GM23248 (cell line): ENCODE data around the gene PPP1R1A. TPM values are rescaled to one million over a fixed set of nuclear protein-coding genes. Genes with fewer than 3 reads are reported as not detected.

Experiments used
- DNase-seq: peaks from one replicate; pipeline ENCODE4 v3.0.0-alpha.2; 2015
- H2AFZ ChIP-seq: fragments of 200-600 bp; sonication (generic); 2 replicates; pipeline ENCODE4 v1.6.1; 2016; ENCODE audit warnings: antibody characterized with exemption
- H3F3A ChIP-seq: fragments of 200-600 bp; sonication (generic); 2 replicates; pipeline ENCODE4 v1.6.1; 2016; ENCODE audit warnings: mild to moderate bottlenecking, antibody characterized with exemption, mixed run types; ENCODE audit not compliant: insufficient read depth
- H3K27ac ChIP-seq: fragments of 200-600 bp; sonication (generic); 2 replicates; pipeline ENCODE4 v1.5.1; 2016; ENCODE audit warnings: mild to moderate bottlenecking
- H3K27me3 ChIP-seq: fragments of 200-600 bp; sonication (generic); replicated peaks from 2 replicates; pipeline ENCODE4 v1.6.1; 2016; ENCODE audit warnings: mild to moderate bottlenecking; ENCODE audit not compliant: insufficient read depth
- H3K36me3 ChIP-seq: fragments of 200-600 bp; sonication (generic); 2 replicates; pipeline ENCODE4 v1.6.1; 2016; ENCODE audit warnings: low read depth, mild to moderate bottlenecking
- H3K4me1 ChIP-seq: fragments of 200-600 bp; sonication (generic); 2 replicates; pipeline ENCODE4 v1.6.1; 2016; ENCODE audit warnings: mild to moderate bottlenecking; ENCODE audit not compliant: insufficient read depth
- H3K4me2 ChIP-seq: fragments of 200-600 bp; sonication (generic); one replicate; pipeline ENCODE4 v1.6.1; 2016; ENCODE audit warnings: mild to moderate bottlenecking; ENCODE audit not compliant: unreplicated experiment
- H3K4me3 ChIP-seq: fragments of 200-600 bp; sonication (generic); 2 replicates; pipeline ENCODE4 v1.5.1; 2016; ENCODE audit warnings: mild to moderate bottlenecking
- H3K79me2 ChIP-seq: fragments of 200-600 bp; sonication (generic); 2 replicates; pipeline ENCODE4 v1.6.1; 2016; ENCODE audit warnings: mild to moderate bottlenecking; ENCODE audit not compliant: insufficient read depth
- H3K9ac ChIP-seq: fragments of 200-600 bp; sonication (generic); 2 replicates; pipeline ENCODE4 v1.6.1; 2016; ENCODE audit warnings: mild to moderate bottlenecking
- H3K9me2 ChIP-seq: fragments of 200-600 bp; sonication (generic); 2 replicates; pipeline ENCODE4 v1.6.1; 2016; ENCODE audit warnings: mixed run types, mild to moderate bottlenecking, moderate library complexity; ENCODE audit not compliant: insufficient read depth
- H3K9me3 ChIP-seq: fragments of 200-600 bp; sonication (generic); one replicate; pipeline ENCODE4 v1.6.1; 2017; ENCODE audit warnings: low read depth
- H4K20me1 ChIP-seq: fragments of 200-600 bp; sonication (generic); 2 replicates; pipeline ENCODE4 v1.6.0; 2016; ENCODE audit not compliant: insufficient read depth
- EZH2 ChIP-seq: fragments of 200-600 bp; sonication (generic); IDR thresholded peaks from 2 replicates; pipeline ENCODE4 v1.6.1; 2018; ENCODE audit warnings: antibody characterized with exemption, mild to moderate bottlenecking; ENCODE audit not compliant: insufficient read depth, poor library complexity, severe bottlenecking
- EZH2phosphoT487 ChIP-seq: fragments of 200-600 bp; sonication (generic); IDR thresholded peaks from 2 replicates; pipeline ENCODE4 v1.6.1; 2018; ENCODE audit warnings: antibody characterized with exemption, moderate library complexity, mild to moderate bottlenecking, low read depth; ENCODE audit not compliant: insufficient read depth
- WGBS, 2 experiments: methylation state at CpG; one replicate each; pipeline ENCODE4 v1.1.6; 2015 to 2017; ENCODE audit warnings: low lambda C conversion rate in 2 of 2, low coverage in 1 of 2; ENCODE audit errors: missing lambda C conversion rate in 2 of 2; 5-methylcytosine and 5-hydroxymethylcytosine counted together
- in situ Hi-C: fragments of 300-500 bp; cut with MboI; formaldehyde crosslinking; loops from 2 replicates; pipeline ENCODE4 v1.15.0; 2020
- polyA plus RNA-seq: library from polyadenylated mRNA; unstranded; fragments of >200 nt; fragmentation: Nextera tagmentation; extraction: Ambion mirVana; gene quantifications from 2 replicates; pipeline ENCODE4 v1.2.1, GENCODE V29; 2016
- total RNA-seq: library from RNA; depleted of rRNA; stranded (reverse); fragments of >200 nt; shearing (Covaris generic); gene quantifications from 2 replicates; pipeline ENCODE4 v1.2.3, GENCODE V29; 2014; rRNA removed

PPP1R1A gene
- total and polyA plus RNA-seq, 2 experiments from 2014 or later, result not detected

DNA sequence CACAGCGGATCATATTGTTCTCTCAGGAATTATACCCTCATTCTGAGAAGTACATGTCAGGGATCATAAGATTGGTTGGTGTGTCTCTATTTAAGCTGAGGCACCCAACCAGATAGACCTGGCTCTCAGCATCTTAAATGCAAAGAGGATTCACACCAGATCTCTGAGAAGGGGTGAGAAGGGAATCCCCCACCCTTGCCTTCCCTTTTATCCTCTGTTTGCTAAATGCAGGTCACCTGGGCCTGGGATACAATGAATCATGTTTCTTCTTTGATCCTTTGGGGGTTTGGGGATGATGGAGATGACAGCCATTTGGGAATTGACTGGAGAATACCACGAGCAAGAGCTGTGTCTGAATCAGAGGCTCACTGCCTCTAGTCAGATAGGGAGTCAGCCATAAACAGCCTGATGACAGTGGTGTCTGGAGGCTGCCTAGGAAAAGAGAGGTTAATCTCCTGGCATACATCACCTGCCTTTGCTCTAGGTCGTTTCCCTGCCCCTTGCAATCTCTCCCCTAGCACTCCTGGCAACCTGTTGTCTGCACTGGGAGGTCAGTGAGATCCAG is 50.2 kb downstream of the PPP1R1A start:
- H3K27me3 ChIP-seq, result peaks cover 31% of the 10 kb centered on the region
- TF ChIP-seq EZH2 (no peak), EZH2phosphoT487 (no peak)
- H3F3A ChIP-seq, result no peaks in the 10 kb centered on the region

DNA sequence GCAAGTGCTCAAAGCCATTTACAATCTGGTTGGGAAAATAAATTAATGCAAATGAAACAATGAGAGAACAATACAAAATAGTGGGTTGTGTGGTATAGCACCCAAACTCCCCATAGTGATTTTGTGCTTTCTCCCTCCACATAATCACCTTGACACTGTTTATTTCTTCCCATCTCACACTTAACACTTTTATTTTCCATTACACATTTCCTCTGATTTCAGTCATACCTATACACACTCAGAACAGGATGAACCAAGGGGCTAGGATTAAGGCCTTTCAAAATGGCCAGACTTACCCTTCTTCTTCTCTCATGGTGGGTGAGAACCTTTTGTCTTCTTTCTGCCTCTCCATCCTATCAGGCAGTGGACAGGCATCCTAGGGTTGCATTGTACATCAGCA is 53.0 kb downstream of the PPP1R1A start:
- peaks cover 35% of the 10 kb centered on the region for H3K27me3 ChIP-seq
- H2AFZ ChIP-seq, result no peak overlapping the region
- H3K9me2 ChIP-seq, result no peaks in the 10 kb centered on the region
- H3K9ac ChIP-seq, result no peak overlapping the region
- no peaks in the 10 kb centered on the region for H3F3A ChIP-seq
- TF ChIP-seq EZH2phosphoT487 (no peak), EZH2 (no peak)
- in situ Hi-C loops, result no loop called here
- no peaks in the 10 kb centered on the region for H3K4me1 ChIP-seq
- H3K36me3 ChIP-seq, result no peaks in the 10 kb centered on the region
- H3K27ac ChIP-seq, result no peak overlapping the region
- H3K4me3 ChIP-seq, result no peak overlapping the region
- H4K20me1 ChIP-seq, result no peaks in the 10 kb centered on the region
- no peak for DNase-seq
- no peak overlapping the region for H3K4me2 ChIP-seq
- no peaks in the 10 kb centered on the region for H3K9me3 ChIP-seq
- no peaks in the 10 kb centered on the region for H3K79me2 ChIP-seq

More for the DNA sequence above, 50.2 kb downstream of the PPP1R1A start:
- Histone ChIP-seq H3K4me3 (no peak overlapping the region), H3K79me2 (no peaks in the 10 kb centered on the region), H3K9me3 (no peaks in the 10 kb centered on the region), H3K36me3 (no peaks in the 10 kb centered on the region), H3K4me1 (no peaks in the 10 kb centered on the region), H3K4me2 (no peak overlapping the region), H3K9me2 (no peaks in the 10 kb centered on the region), H4K20me1 (no peaks in the 10 kb centered on the region), H2AFZ (no peak overlapping the region), H3K27ac (no peak overlapping the region), H3K9ac (no peak overlapping the region)
- WGBS, 2 experiments, result 21 to 27% methylated on average over 3 of the region's 3 CpGs
- in situ Hi-C loops, result no loop called here
- no peak for DNase-seq

DNA sequence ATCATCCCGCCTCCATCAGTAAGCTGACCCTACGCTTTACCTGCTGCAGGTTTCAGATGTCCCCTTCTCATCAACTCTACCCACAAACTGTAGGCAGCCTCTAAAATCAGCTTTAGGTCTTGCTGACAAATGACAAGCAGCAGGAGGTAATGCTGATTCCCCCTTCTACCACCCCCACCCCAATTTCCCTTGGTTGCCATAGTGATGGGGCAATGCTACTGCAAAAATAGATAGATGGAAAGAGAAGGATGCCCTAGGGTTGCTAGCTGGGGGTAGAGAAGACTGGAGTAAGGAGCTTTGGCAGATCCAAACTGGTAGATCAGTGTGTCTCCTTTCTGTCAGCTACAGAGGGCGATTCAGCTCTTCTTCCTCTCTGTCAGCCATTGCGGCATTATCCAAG is 58.9 kb downstream of the PPP1R1A start:
- in situ Hi-C loops, result no loop called here
- no peaks in the 10 kb centered on the region for H3K9me3 ChIP-seq

More for the DNA sequence above, 58.9 kb downstream of the PPP1R1A start:
- Histone ChIP-seq H3F3A (no peaks in the 10 kb centered on the region), H3K27ac (no peak overlapping the region), H3K4me1 (no peaks in the 10 kb centered on the region), H3K9ac (no peak overlapping the region), H3K79me2 (no peaks in the 10 kb centered on the region), H2AFZ (no peak overlapping the region), H3K9me2 (no peaks in the 10 kb centered on the region), H3K4me2 (no peak overlapping the region), H3K36me3 (no peaks in the 10 kb centered on the region), H3K4me3 (no peak overlapping the region), H3K27me3 (peaks cover 66% of the 10 kb centered on the region), H4K20me1 (no peaks in the 10 kb centered on the region)
- no peak for DNase-seq
- WGBS, 2 experiments, result 66 to 67% methylated on average over 4 of the region's 4 CpGs
- TF ChIP-seq EZH2phosphoT487 (no peak), EZH2 (no peak)

Other genes starting within 250 kb of the PPP1R1A start
- gene GPR84, start 224.2 kb downstream of the PPP1R1A start, total RNA-seq, result not detected in 2 replicates
- not detected in 2 replicates for gene GPR84, start 224.2 kb downstream of the PPP1R1A start, polyA plus RNA-seq
- gene ZNF385A, start 203.9 kb downstream of the PPP1R1A start, total RNA-seq, result 1.6 and 1.8 TPM in 2 replicates
- 2.9 and 3.1 TPM in 2 replicates for gene ZNF385A, start 203.9 kb downstream of the PPP1R1A start, polyA plus RNA-seq
- 496 and 541 TPM in 2 replicates for gene ITGA5, start 169.4 kb downstream of the PPP1R1A start, total RNA-seq
- 402 and 416 TPM in 2 replicates for gene ITGA5, start 169.4 kb downstream of the PPP1R1A start, polyA plus RNA-seq
- gene GTSF1, start 115.1 kb downstream of the PPP1R1A start, total RNA-seq, result not detected in 2 replicates
- 0.29 TPM in 1 of 2 replicates, not detected in the other for gene GTSF1, start 115.1 kb downstream of the PPP1R1A start, polyA plus RNA-seq
- gene NCKAP1L, start 90.9 kb downstream of the PPP1R1A start, total RNA-seq, result not detected in 2 replicates
- 0.10 and 0.11 TPM in 2 replicates for gene NCKAP1L, start 90.9 kb downstream of the PPP1R1A start, polyA plus RNA-seq
- gene PDE1B, start 39.1 kb downstream of the PPP1R1A start, total RNA-seq, result not detected in 2 replicates
- gene PDE1B, start 39.1 kb downstream of the PPP1R1A start, polyA plus RNA-seq, result not detected in 2 replicates
- gene LACRT, start 46.2 kb upstream of the PPP1R1A start, total RNA-seq, result not detected in 2 replicates
- not detected in 2 replicates for gene LACRT, start 46.2 kb upstream of the PPP1R1A start, polyA plus RNA-seq
- not detected in 2 replicates for gene DCD, start 59.7 kb upstream of the PPP1R1A start, total RNA-seq
- not detected in 2 replicates for gene DCD, start 59.7 kb upstream of the PPP1R1A start, polyA plus RNA-seq